Measurements from ENCODE around the gene IFITM10. TPM values are rescaled to one million over a fixed set of nuclear protein-coding genes. Genes with fewer than 3 reads are reported as not detected.
A peak's percentile ranks its signal among the peaks of the same experiment; 100 is the strongest.

IFITM10 gene
- total RNA-seq, 1 experiment from 2014 or later, result 20.1 TPM

GRCh38 chr11:1718326-1718725 lies 32.1 kb downstream of the IFITM10 start:
- DNase-seq (ENCODE audit: low read depth), result no peak

GRCh38 chr11:1717745-1718144 lies 32.6 kb downstream of the IFITM10 start:
- no peak for DNase-seq (ENCODE audit: low read depth)

- no peak for DNase-seq (ENCODE audit: low read depth)
These were observed 35.2 kb downstream of the IFITM10 start for GRCh38 chr11:1714908-1715885.

GRCh38 chr11:1708716-1709115 lies 41.7 kb downstream of the IFITM10 start:
- no peak for DNase-seq (ENCODE audit: low read depth)

GRCh38 chr11:1707751-1708150 lies 42.6 kb downstream of the IFITM10 start:
- DNase-seq (ENCODE audit: low read depth), result peak; percentile 32

- peak; percentile 3 for DNase-seq (ENCODE audit: low read depth)
These were observed 43.6 kb downstream of the IFITM10 start for GRCh38 chr11:1706634-1707400.

GRCh38 chr11:1705126-1706052 lies 45.0 kb downstream of the IFITM10 start:
- peak; percentile 15 for DNase-seq (ENCODE audit: low read depth)

- DNase-seq (ENCODE audit: low read depth), result no peak
These were observed 47.2 kb downstream of the IFITM10 start for GRCh38 chr11:1703146-1703545.

- DNase-seq (ENCODE audit: low read depth), result no peak
These were observed 47.9 kb downstream of the IFITM10 start for GRCh38 chr11:1702506-1702905.

- DNase-seq (ENCODE audit: low read depth), result no peak
These were observed 49.1 kb downstream of the IFITM10 start for GRCh38 chr11:1701091-1701807.

GRCh38 chr11:1699771-1700170 lies 50.6 kb downstream of the IFITM10 start:
- DNase-seq (ENCODE audit: low read depth), result no peak

GRCh38 chr11:1696608-1697570 lies 53.5 kb downstream of the IFITM10 start, which contains the start of gene KRTAP5-6:
Gene KRTAP5-6 (plus strand): TSS chr11:1697195. CDS start chr11:1697246, 51 bp downstream.
- no peak for DNase-seq (ENCODE audit: low read depth)

- no peak for DNase-seq (ENCODE audit: low read depth)
These were observed 54.8 kb downstream of the IFITM10 start for GRCh38 chr11:1695548-1696108.

- DNase-seq (ENCODE audit: low read depth), result no peak
These were observed 55.4 kb downstream of the IFITM10 start for GRCh38 chr11:1694846-1695547.

- peak; percentile 72 for DNase-seq (ENCODE audit: low read depth)
These were observed 56.1 kb downstream of the IFITM10 start for GRCh38 chr11:1694064-1694845.

GRCh38 chr11:1693327-1694063 lies 56.9 kb downstream of the IFITM10 start:
- DNase-seq (ENCODE audit: low read depth), result peak; percentile 59
